Smooth muscle cell (in vitro differentiated cells): Measurements from ENCODE around the gene BMF. TPM values are rescaled to one million over a fixed set of nuclear protein-coding genes. Genes with fewer than 3 reads are reported as not detected.

Experiments
- DNase-seq: peaks from one replicate; lab custom pipeline; 2025; ENCODE audit not compliant: unreplicated experiment; lab: John Stamatoyannopoulos, UW
- H2AFZ ChIP-seq: fragments of 200-600 bp; sonication (generic); 2 replicates; pipeline ENCODE4 v1.6.0; 2016; ENCODE audit warnings: antibody characterized with exemption, low read depth, mild to moderate bottlenecking
- H3F3A ChIP-seq: fragments of 200-600 bp; sonication (generic); 2 replicates; pipeline ENCODE4 v1.6.0; 2017; ENCODE audit warnings: antibody characterized with exemption, low read depth
- H3K27ac ChIP-seq: fragments of 200-600 bp; sonication (generic); 2 replicates; pipeline ENCODE4 v1.5.1; 2016; ENCODE audit warnings: low read depth, mild to moderate bottlenecking
- H3K27me3 ChIP-seq: fragments of 200-600 bp; sonication (generic); 2 replicates; pipeline ENCODE4 v1.6.1; 2016; ENCODE audit warnings: low read depth, mild to moderate bottlenecking
- H3K36me3 ChIP-seq: fragments of 200-600 bp; sonication (generic); 2 replicates; pipeline ENCODE4 v1.5.1; 2016; ENCODE audit warnings: low read depth
- H3K4me1 ChIP-seq: fragments of 200-600 bp; sonication (generic); 2 replicates; pipeline ENCODE4 v1.5.1; 2016; ENCODE audit warnings: low read depth
- H3K4me2 ChIP-seq: fragments of 200-600 bp; sonication (generic); 2 replicates; pipeline ENCODE4 v1.6.0; 2016; ENCODE audit warnings: mild to moderate bottlenecking
- H3K4me3 ChIP-seq: fragments of 200-600 bp; sonication (generic); 2 replicates; pipeline ENCODE4 v1.5.1; 2016; ENCODE audit warnings: mild to moderate bottlenecking
- H3K79me2 ChIP-seq: fragments of 200-600 bp; sonication (generic); 2 replicates; pipeline ENCODE4 v1.6.0; 2016; ENCODE audit warnings: low read depth, mild to moderate bottlenecking
- H3K9ac ChIP-seq: fragments of 200-600 bp; sonication (generic); 2 replicates; pipeline ENCODE4 v1.6.0; 2016; ENCODE audit warnings: low read depth
- H3K9me3 ChIP-seq: fragments of 200-600 bp; sonication (generic); replicated peaks from 2 replicates; pipeline ENCODE4 v1.5.1; 2016; ENCODE audit warnings: low read depth
- H4K20me1 ChIP-seq: fragments of 200-600 bp; sonication (generic); 2 replicates; pipeline ENCODE4 v1.6.0; 2016; ENCODE audit warnings: low read depth
- CTCF ChIP-seq: fragments of 200-600 bp; sonication (generic); IDR thresholded peaks from 2 replicates; pipeline ENCODE4 v1.5.1; 2017; ENCODE audit warnings: borderline replicate concordance, mild to moderate bottlenecking, antibody characterized with exemption; ENCODE audit not compliant: insufficient read depth, poor library complexity, severe bottlenecking
- WGBS: methylation state at CpG from one replicate; pipeline ENCODE4 v1.1.7; 2016; ENCODE audit warnings: low lambda C conversion rate; 5-methylcytosine and 5-hydroxymethylcytosine counted together
- polyA plus RNA-seq: library from polyadenylated mRNA; unstranded; fragments of >200 nt; fragmentation: Nextera tagmentation; extraction: Ambion mirVana; gene quantifications from 2 replicates; pipeline ENCODE4 v1.2.1, GENCODE V29; 2016
- total RNA-seq: library from RNA; depleted of rRNA; stranded (reverse); fragments of >200 nt; gene quantifications from 2 replicates; pipeline ENCODE4 v1.2.3, GENCODE V29; 2014

Gene BMF
- total and polyA plus RNA-seq, 2 experiments from 2014 or later, result 3.6 to 9.1 TPM

- H3K4me2 ChIP-seq, result no peak overlapping the region
- H3K4me3 ChIP-seq, result no peak overlapping the region
- no peaks in the 10 kb centered on the region for H3K79me2 ChIP-seq
- no peak overlapping the region for H3K9ac ChIP-seq
- peaks cover 8% of the 10 kb centered on the region for H3K4me1 ChIP-seq
- H3K27me3 ChIP-seq, result no peaks in the 10 kb centered on the region
- DNase-seq, result no peak
- no peaks in the 10 kb centered on the region for H3K9me3 ChIP-seq
- no peaks in the 10 kb centered on the region for H3K36me3 ChIP-seq
- TF ChIP-seq CTCF, result no peak
- no peak overlapping the region for H2AFZ ChIP-seq
- peaks cover 5% of the 10 kb centered on the region for H3F3A ChIP-seq
- no peaks in the 10 kb centered on the region for H4K20me1 ChIP-seq
- H3K27ac ChIP-seq, result no peak overlapping the region
- WGBS, result 78% methylated on average over 6 of the region's 6 CpGs
Measured at GRCh38 chr15:40052604-40053003, 56.1 kb downstream of the BMF start.

DNA sequence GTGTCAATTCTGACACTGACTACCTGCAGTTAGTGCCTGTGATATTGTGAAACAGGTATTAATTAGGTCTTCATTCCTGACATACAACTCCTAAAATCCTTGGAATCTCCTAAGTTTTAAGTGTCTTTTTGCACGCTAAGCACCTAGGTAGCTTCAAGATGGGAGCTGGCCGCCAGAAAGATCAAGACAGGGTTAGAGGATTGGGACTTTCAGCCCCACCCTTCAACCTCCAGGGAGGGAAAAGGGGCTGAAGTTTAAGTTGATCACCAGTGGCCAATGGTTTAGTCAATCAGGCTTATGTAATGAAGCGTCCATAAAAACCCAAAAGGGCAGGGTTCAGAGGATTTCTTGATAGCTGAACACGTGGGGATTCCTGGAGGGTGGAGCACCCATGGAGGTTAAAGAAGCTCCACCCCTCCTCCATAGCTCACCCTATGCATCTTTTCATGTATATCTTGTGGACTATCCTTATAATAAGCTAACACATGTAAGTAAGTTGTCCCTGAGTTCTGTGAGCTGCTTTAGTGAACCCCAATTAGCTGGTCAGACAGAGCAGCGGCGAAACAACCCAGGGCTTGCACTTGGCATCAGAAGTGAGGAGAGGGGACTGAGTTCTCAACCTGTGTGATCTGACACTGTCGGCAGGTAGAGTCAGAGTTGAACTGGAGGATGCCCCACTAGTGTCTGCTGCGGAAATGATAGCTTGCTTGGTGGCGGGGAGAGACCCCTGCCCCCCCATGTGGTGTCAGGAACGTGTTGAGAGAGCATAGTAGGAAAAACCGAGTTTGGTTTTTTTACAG, 56.9 kb downstream of the BMF start:
- Histone ChIP-seq H3K27me3 (no peaks in the 10 kb centered on the region), H3F3A (peaks cover 5% of the 10 kb centered on the region), H3K79me2 (no peaks in the 10 kb centered on the region), H3K36me3 (no peaks in the 10 kb centered on the region), H4K20me1 (no peaks in the 10 kb centered on the region), H3K4me2 (no peak overlapping the region), H2AFZ (no peak overlapping the region), H3K4me3 (no peak overlapping the region), H3K4me1 (peaks cover 13% of the 10 kb centered on the region), H3K27ac (no peak overlapping the region), H3K9me3 (no peaks in the 10 kb centered on the region), H3K9ac (no peak overlapping the region)
- DNase-seq, result no peak
- 90% methylated on average over 11 of the region's 11 CpGs for WGBS
- TF ChIP-seq CTCF, result no peak

- Histone ChIP-seq H3K36me3 (no peaks in the 10 kb centered on the region), H3K4me3 (no peak overlapping the region), H4K20me1 (no peaks in the 10 kb centered on the region), H3K27me3 (no peaks in the 10 kb centered on the region), H3K27ac (no peak overlapping the region), H2AFZ (no peak overlapping the region), H3K4me2 (no peak overlapping the region), H3F3A (peaks cover 5% of the 10 kb centered on the region), H3K4me1 (peaks cover 13% of the 10 kb centered on the region), H3K9ac (no peak overlapping the region), H3K9me3 (no peaks in the 10 kb centered on the region), H3K79me2 (no peaks in the 10 kb centered on the region)
- no peak for TF ChIP-seq CTCF
- 65% methylated on average over 8 of the region's 12 CpGs for WGBS
- no peak for DNase-seq
Measured at GRCh38 chr15:40050788-40051470, 57.8 kb downstream of the BMF start.
